ENCODE data around the gene CDK5RAP1.
A peak's percentile ranks its signal among the peaks of the same experiment; 100 is the strongest.
"Not testable (repeated sequence)": the region's sequence is repeated elsewhere in the genome, so short reads cannot be mapped to it uniquely, and the experiment has no call there.

CDK5RAP1 gene, protein sequence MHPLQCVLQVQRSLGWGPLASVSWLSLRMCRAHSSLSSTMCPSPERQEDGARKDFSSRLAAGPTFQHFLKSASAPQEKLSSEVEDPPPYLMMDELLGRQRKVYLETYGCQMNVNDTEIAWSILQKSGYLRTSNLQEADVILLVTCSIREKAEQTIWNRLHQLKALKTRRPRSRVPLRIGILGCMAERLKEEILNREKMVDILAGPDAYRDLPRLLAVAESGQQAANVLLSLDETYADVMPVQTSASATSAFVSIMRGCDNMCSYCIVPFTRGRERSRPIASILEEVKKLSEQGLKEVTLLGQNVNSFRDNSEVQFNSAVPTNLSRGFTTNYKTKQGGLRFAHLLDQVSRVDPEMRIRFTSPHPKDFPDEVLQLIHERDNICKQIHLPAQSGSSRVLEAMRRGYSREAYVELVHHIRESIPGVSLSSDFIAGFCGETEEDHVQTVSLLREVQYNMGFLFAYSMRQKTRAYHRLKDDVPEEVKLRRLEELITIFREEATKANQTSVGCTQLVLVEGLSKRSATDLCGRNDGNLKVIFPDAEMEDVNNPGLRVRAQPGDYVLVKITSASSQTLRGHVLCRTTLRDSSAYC
- long read RNA-seq, donor 1, partial matches to known transcripts = 0 of 2 reads
- long read RNA-seq, donor 1, other reads (novel, unspliced or antisense) = 0 of 2 reads
- long read RNA-seq, donor 2, partial matches to known transcripts = 0 of 1 reads
- long read RNA-seq, donor 2, other reads (novel, unspliced or antisense) = 0 of 1 reads
- long read RNA-seq, donor 3, partial matches to known transcripts = 0 of 1 reads
- long read RNA-seq, donor 3, other reads (novel, unspliced or antisense) = 0 of 1 reads
- long read RNA-seq, donor 4, partial matches to known transcripts = 0 of 1 reads
- long read RNA-seq, donor 4, other reads (novel, unspliced or antisense) = 0 of 1 reads
- long read RNA-seq, donor 5, partial matches to known transcripts = 0 of 4 reads
- long read RNA-seq, donor 5, other reads (novel, unspliced or antisense) = 0 of 4 reads
- long read RNA-seq, donor 6, partial matches to known transcripts = 0 of 1 reads
- long read RNA-seq, donor 6, other reads (novel, unspliced or antisense) = 0 of 1 reads
- long read RNA-seq, donor 7, transcript CDK5RAP1-202 (14 exons, 2,122 nt) = major isoform, 5 of 10 reads
- long read RNA-seq, donor 7, partial matches to known transcripts = 5 of 10 reads
- long read RNA-seq, donor 7, other reads (novel, unspliced or antisense) = 0 of 10 reads
- long read RNA-seq, donor 8, partial matches to known transcripts = 0 of 2 reads
- long read RNA-seq, donor 8, other reads (novel, unspliced or antisense) = 0 of 2 reads

DNA sequence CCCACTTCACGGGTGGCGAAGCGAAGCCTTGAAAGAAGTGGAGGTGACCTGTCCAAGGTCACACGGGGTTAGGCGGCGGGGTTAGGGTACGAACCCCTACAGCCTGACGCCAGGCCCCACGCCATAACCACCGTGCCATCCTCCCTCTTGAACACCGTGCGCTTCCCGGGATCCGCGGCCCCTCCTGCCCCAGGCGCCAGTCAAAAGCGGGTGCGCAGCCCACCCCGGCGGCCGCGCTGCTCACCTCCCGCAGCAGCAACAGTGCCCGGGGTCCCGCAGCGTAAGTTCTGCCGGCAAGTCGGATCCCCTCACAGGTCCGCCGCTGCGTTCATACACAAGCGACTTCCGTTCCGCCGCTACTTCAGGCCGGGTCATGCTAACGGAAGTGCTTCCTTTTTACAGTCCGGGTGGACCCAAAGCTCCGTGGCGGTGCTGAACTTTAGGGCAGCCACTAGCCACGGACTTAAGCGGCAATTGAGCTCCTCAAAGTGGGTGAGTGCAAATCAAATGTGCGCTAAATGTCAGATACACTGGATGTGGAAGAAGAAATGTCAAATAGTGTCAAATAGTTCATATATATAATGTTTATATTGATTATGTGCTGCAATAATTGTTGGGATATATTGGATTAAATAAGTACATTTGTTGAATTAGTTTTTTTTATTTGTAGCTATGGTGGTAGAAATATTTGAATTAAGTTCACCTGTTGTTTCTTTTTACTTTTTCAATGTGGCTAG, at the start of gene CDK5RAP1:
Gene CDK5RAP1 (minus strand): TSS at position 336 of the 737 bp plus-strand sequence. CDS start 4,455 bp downstream, outside the sequence.
- peak; percentile 75 for DNase-seq

DNA sequence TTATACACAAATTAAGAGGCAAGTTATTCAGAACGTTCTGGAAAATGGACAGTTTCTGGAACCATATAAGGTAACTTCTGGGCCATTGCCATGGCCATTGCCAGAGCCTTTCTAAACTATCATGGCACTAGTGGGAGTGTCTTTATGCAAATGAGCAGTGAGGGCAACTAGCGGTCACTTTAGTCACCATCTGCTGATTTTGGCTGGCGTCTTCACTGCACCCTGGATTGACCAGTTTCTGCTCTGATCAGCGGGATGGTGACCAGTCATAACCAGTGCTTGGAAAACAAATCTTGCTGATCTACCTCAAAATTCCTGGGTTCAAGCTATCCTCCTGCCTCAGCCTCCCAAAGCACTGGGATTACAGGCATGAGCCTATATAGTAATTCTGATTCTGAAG, 49.5 kb upstream of the CDK5RAP1 start:
- DNase-seq = no peak

DNA sequence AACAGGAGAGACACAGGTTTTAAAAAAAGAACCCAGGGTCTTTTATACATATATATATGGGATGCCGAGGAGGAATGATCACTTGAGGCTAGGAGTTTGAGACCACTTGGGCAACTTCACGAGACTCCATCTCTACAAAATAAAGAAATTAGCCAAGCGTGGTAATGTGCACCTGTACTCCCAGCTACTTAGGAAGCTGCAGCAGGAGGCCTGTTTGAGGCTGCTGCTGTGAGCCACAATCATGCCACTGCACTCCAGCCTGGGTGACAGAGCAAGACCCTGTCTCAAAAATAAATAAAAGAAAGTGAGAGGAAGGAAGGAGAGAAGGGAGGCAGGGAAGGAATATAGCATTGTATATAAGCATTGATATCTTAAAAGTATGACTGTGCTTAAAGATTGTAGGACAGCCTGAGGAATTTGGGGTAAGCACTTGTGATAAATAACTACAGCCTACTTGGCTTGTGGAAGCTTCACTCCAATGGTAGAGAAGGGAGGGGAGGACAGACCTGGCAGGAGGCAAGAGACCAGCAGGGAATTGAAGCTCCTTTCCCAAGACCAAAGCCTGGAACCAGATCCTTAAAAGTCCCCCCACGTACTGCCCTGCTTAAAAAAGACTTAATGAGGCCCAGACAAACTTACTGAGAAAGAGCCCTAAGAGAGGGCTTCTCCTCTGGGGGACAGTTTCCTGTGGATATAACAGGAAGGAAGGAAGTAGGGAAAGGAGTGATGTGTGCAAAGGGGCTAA, 44.7 kb upstream of the CDK5RAP1 start:
- DNase-seq = no peak

DNA sequence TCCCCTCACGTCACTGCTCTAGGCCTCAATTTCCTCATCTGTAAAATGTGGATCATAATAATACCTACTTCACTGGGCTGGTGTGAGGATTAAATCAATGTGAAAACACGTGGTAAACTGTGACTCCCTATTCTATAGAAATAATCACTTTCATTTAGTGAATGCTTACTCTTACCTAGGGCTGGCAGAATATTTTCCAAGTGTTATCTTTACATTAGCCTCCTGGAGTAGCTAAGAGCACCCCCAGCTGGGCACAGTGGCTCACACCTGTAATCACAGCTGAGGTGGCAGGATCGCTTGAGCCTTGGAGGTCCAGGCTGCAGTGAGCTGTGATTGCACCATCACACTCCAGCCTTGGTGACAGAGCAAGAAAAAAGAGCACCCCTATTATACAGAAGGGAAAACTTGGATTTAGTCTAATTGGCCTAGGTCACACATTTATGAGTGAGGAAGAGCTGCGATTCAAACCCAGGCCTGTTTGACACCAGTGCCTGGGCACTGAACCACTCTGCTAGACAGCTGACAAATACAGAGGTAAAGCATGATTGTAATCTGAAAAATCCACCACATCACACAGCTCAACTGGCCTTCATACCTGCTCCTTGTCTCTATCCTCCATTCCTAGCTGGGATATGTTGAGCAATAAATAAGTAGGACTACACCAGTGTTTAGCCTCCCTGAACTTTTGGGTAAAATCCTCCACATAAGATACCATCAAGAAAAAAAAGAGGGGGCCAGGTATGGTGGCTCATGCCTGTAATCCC, 43.7 kb upstream of the CDK5RAP1 start:
- DNase-seq = no peak

DNA sequence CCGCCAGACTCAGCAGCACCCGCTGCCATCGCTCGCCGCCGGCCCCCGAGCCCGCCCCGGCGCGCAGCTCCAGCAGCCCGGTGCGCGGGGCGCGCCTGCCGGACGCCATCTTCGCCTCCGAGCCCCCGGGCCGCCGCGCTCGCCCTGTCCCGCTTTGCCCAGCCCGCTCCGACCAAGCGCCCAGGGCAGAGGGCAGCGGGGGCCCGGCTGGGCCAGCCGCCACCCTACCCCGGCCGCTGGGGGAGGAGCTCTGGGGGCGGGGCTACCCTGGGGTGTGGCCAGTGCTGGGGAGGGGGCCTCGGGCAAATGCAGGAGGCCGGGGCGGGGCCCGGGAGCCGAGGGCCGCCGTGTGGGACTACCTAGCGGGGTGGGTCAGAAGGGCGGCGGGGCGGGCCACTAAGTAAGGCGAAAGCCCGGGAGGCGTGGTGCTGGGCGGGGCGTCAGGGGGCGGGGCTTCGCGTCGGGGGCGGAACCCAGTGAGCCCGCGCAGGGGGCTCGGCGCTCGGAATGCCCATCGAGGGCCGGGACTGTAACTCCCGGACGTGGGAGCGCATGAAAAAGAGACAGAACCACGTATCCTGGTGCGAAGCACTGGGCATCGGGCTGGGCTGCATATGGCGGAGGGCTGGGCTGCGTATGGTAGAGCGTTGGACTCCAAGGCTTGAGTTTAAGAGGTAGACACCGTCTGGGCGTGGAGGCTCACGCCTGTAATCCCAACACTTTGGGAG, 42.4 kb upstream of the CDK5RAP1 start, which contains the start of gene SNTA1:
Gene SNTA1 (minus strand): TSS at position 252 of the 728 bp plus-strand sequence. CDS start 143 bp downstream, at position 109.
- DNase-seq = peak; percentile 71

DNA sequence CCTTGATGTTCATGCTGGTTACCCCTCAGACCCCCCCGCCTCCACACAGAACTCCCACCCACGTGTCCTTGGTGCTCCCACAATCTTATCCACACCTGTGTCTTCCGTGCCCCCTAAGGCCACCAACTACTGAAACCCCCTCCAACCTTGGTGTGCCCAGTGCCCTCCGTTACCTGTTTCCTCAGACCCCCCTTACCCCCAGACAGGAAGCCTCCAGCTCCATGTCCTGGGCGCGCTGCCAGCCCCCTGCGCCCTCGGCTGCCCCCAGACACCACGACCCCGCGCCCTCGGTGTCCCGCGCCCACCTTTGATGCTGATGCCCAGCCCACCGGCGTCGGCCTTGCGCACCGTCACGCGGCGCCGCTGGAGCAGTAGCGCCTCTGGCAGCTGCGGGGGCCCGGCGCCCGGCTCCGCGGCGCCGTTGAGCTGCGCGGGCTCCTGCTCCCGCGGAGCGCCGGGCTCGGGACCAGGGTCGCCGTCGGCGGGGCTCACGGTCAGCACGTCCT, 41.7 kb upstream of the CDK5RAP1 start:
- DNase-seq = peak; percentile 59

DNA sequence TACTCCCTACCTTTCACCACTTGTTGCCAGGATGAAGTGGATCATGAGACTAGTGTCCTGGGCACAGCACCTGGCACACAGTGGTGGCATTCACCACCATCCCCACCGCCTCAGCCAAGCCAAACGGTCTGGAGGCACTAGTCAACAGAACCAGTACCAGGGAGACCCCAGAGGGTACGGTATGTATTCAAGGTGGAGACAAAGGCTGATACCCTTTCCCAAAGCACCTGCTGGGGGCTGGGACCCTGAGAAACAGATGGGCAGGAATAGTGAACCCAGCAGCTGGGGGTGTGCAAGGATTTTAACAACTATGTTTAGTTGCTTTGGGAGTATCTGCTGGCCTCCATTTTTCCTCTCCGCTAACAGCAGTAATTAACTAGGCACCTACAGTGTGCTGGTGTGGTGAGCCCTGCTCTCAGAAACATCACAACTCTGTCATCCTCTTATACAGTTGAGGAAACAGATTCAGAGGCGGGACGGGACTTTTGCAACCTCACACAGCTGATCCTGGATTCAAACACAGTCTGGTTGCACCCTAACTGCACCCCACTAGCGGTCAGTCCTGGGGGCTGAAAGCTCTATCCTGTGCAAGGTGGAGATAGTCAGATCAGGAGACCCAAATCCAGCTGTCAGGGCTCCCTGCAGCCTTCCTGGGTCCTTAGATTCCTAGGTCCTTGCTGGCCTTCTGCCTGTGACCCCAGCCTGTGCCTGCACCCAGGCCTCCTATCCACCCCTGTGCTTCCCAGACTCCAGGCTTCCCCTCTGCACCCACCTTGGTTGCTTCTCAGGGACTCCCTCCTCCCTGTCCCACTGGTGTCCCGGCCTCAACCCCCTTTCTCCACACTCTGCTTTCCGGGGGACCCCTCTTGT, 41.1 kb upstream of the CDK5RAP1 start:
- DNase-seq = peak; percentile 27

DNA sequence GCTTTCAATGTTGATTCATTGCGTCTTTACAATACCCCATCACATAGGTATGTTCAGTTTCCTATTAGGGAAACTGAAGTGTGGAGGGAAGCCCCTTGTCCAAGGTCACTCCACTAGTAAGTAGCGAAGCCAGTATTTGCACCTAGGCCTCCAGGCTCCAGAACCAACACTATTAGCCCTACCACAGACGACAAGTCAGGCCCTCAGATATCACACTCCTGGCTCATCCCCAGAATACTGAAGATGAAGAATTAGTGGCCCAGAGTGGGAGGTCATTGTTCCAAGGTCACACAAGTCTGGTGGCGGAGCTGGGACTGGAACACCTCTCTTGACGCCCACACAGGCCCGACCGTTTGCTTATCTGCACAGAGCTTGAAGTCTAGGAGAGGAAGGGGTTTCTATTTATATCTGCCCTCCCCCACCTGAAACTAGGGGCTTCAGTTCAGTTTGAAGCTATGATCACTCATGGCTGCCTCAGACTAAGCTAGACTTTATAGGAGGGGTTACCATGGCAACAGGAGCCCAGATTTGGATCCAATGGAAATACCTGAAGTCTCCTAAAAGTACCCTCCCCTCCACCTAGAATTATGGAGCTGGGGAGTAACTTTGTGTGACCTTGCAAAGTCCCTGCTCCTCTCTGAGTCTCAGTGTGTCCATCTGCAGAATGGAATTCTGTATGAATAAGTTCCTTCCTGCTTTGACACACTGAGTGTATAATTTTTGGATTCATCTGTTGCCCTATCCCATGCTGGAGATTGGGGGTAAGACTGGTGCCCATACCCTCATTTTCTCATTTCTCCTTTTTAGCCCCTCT, 40.0 kb upstream of the CDK5RAP1 start:
- no peak for DNase-seq

DNA sequence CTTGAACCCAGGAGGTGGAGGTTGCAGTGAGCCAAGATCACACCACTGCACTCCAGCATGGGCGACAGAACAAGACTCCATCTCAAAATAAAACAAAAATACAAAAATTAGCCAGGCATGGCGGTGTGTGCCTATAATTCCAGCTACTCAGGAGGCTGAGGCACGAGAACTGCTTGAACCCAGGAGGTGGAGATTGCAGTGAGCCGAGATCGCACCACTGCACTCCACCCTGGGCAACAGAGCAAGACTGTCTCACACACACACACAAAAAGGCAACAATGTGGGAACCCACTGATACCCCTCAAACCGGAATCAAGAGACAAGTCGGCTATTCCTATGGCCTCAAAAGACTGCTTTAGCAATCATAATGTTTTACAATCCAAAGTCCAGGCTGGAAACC, 39.2 kb upstream of the CDK5RAP1 start:
- not testable (repeated sequence) for DNase-seq

DNA sequence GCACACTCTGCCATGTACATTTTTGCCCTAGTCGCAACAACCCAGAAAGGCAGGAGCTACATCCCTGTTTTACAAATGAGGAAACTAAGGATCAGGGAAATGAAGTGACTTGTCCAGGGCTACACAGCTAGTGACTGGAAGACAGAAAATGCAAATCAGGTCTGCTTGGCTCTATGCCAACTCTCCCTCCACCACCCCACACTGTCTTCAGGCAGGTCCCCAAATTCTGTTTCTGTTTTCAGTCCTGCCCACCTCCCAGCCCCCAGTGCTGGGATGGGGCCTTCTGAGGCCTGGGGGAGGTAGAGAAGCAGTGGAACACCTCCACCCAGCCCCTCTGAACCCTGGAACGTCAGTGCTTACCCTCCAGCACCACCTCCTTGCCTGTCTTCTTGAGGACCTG, 37.2 kb upstream of the CDK5RAP1 start:
- no peak for DNase-seq

DNA sequence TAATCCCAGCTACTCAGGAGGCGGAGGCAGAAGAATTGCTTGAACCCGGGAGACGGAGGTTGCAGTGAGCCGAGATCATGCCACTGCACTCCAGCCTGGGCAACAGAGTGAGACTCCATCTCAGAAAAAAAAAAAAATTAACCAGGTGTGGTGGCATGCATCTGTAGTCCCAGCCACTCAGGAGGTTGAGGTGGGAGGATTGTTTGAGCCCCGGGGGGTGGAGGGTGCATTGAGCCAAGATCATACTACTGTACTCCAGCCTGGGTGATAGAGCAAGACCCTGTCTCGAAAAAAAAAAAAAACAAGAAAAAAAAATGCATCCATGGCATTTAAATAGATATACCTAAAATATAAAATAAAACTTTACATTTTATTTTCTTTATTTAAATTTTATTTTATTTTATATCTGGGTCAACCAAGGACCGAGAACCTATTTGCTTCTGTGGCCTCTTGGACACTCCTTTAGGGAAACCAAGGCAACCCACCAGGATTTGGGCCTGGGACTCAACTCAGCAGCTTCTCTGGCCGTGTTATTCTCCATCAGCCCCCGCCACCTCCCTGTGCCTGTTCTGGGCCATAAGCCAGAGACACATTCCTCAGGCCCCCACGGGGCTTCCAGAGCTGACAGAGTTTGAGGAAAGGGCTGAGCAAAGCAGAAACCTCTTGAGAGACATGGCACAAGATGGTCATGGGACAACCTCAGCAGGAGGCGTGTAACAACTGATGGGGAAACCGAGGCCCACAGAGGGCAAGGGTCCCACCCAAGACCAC, 36.0 kb upstream of the CDK5RAP1 start:
- DNase-seq = no peak

DNA sequence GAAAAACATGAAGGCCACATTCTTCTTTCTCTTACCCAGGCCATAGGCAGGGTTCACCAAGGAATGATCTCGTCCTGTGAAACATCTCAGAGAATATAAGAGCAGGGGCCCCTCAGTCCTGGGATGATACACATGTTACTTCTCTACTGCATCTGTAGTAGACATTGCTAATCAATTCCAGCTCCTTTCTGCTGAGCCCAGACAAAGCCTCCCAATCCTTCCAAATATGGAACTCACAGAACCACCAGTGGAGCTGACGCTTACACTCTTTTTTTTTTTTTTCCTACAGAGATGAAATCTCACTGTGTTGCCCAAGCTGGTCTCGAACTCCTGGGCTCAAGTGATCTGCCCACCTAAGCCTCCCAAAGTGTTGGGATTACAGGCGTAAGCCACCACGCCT, 33.1 kb upstream of the CDK5RAP1 start:
- DNase-seq = no peak

DNA sequence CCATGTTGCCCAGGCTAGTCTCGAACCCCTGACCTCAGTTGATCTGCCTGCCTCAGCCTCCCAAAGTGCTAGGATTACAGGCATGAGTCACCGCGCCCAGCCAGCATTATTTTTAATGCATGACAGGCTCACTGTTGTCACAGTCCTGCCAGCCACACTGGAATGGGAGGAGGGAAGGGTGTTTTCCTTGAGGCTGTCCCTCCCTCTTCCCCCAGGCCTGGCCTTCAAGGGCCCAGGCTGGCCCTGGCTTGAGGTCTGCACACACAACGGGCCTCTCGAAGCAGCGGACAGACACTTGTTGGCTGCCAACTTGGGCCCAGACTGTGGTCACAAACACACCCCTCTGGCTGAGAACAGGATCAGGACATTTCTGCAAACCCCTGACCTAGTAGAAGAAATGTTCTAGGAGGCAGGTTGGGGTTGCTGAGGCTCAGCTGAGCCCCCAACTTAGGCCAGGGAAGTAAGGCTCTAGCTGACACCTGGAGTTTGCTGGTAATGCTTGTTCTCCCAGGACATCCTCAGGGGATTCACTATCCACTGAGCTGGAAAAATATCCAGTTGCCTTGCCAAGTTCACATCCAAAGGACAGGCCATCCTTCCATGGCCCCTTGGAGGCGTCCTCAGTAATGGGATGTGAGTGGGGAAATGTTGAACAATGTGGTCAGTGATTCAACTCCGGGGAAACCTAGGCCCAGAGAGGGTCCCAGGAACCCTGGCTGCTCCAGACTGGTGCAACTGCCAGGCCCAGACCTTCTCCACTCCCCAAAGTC, 32.3 kb upstream of the CDK5RAP1 start:
- no peak for DNase-seq

DNA sequence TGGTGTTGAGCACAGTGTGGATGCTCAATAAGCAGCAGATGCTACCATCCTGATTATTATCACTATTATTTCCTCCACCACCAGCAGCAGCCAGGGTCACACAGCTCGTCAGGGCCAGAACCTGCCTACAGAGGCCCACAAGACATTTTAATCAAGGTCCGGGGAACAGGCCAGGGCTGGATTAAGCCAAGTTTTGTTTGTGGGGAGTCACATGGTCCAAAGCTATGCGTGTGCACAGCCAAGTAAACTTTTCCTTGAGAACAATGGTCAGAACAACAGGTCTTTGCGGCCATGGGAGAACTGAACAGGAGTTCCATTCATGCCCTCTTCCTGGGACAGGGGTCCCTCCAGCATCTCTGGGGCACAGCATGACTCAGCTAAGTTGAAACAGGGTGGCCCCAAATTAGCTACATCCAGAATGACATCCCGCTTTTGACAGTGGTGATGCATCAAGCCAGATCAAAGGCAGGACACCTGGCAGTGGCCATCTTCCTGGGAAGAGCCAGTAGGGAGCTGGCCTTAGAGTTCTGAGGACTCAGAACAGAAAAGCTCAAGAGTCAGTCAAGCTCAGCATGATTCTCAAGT, 30.6 kb upstream of the CDK5RAP1 start:
- DNase-seq = no peak

DNA sequence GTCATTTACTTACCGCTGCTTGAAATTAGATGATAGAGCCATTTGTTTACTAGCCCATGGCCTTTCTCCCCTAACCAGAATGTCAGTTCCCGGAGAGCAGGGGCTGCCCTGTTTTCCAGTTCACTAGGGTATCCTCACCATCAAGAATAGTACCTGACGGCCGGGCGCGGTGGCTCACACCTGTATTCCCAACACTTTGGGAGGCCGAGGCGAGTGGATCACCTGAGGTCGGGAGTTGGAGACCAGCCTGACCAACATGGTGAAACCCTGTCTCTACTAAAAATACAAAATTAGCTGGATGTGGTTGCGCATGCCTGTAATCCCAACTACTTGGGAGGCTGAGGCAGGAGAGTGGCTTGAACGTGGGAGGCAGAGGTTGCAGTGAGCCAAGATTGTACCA, 22.6 kb upstream of the CDK5RAP1 start:
- not testable (repeated sequence) for DNase-seq
